ENCODE data around the gene OSBPL1A.

The OSBPL1A gene

DNA sequence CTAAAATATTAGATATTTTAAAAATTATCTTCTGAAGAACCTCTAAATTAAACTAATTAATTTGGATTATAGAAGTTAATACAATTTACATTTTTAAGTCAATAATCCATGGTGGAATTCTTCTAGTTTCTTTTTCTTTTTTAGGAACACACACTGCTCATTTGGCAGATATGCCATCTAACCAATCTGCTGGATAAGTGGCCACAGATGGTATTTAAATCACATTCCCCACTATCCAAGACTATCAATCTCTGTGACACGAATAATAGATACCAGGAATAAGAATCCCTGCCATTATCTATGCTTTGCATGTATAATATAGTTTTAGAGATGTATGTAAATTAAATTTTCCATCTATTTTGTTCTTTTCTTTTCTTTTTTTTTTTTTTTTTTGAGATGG, 200.2 kb downstream of the OSBPL1A start:
- no peak for TF ChIP-seq ZFX (IDR thresholded peaks at IDR 0.05; ENCODE audit: borderline replicate concordance)
- TF ChIP-seq, protein P1, sequence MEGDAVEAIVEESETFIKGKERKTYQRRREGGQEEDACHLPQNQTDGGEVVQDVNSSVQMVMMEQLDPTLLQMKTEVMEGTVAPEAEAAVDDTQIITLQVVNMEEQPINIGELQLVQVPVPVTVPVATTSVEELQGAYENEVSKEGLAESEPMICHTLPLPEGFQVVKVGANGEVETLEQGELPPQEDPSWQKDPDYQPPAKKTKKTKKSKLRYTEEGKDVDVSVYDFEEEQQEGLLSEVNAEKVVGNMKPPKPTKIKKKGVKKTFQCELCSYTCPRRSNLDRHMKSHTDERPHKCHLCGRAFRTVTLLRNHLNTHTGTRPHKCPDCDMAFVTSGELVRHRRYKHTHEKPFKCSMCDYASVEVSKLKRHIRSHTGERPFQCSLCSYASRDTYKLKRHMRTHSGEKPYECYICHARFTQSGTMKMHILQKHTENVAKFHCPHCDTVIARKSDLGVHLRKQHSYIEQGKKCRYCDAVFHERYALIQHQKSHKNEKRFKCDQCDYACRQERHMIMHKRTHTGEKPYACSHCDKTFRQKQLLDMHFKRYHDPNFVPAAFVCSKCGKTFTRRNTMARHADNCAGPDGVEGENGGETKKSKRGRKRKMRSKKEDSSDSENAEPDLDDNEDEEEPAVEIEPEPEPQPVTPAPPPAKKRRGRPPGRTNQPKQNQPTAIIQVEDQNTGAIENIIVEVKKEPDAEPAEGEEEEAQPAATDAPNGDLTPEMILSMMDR (IDR thresholded peaks at IDR 0.05) = no peak

DNA sequence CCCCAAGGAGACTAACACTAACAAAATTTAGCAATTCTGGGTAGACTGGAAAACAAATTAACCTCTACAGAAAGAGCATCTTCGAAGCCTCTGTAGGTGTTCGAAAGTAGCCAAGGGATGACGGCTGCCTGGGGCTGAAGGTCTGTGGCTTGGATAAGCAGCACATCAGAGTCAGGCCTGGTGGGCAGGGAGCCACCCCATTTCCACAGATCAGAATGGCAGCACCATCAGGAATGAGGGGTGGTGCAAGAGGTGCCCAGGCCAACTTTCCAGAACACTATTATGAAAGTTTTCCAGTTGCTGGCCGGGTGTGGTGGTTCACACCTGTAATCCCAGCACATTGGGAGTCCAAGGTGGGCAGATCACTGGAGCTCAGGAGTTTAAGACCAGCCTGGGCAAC, 200.9 kb downstream of the OSBPL1A start:
- H3K27ac ChIP-seq = no peak overlapping the region
- no peak for TF ChIP-seq ZFX (IDR thresholded peaks at IDR 0.05; ENCODE audit: borderline replicate concordance)
- TF ChIP-seq, protein P1 (IDR thresholded peaks at IDR 0.05) = no peak

More for the DNA sequence above, 200.2 kb downstream of the OSBPL1A start:
- no peak overlapping the region for H3K27ac ChIP-seq

DNA sequence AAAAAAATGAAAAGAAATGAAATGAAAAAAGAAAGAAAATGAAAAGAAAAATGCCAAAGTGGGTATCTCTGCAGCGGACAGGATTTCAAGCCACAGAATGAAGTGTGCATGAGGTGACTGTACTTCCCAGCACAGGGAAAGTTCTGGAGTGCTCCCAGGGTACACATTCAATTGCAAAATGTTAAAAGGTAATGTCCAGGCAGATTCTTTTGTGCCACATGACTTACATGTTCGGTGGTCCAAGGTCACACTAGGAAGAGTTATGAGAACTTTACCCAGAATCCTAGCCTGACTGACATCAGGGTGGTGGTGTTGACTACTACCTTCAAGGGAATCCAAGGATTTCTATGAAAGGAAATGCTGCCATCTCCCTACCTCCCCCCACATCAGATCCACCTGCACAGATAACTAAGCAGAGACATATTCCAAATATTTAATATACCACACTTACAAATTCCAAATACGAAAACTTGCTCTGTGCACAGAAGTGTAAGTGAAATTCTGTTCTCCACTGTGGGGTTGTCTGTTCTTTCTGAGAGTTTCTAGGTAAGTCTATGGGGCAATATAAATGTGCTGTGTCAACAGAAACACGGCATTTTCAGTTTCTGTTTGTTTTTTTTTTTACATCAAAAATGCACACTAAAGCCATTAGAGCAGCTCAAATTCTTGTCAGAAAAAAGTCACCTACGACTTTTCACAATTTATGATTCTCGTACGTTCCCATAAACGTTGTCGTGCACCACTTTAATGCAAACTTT, 202.1 kb downstream of the OSBPL1A start:
- H3K27ac ChIP-seq = no peak overlapping the region
- no peak for TF ChIP-seq ZFX (IDR thresholded peaks at IDR 0.05; ENCODE audit: borderline replicate concordance)
- TF ChIP-seq, protein P1 (IDR thresholded peaks at IDR 0.05) = no peak

DNA sequence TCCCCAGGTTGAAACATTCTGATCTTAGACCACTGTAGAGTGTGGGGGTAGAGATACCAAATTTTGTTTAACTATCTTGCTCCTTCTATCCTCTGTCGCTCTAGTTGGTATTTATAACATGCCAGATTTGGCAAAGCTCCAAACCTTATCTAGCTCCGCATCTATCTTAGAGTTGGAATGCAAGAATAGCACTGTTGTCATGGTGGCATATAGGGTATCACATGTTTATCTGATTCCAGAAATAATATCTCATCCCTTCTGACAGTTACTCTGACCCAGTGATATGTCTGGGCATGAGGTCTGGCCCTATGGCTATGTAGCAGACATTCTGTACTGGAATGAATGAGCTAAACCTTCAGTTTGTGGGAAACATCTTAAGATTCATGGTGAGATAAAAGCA, 207.0 kb downstream of the OSBPL1A start:
- no peak overlapping the region for H3K27ac ChIP-seq
- TF ChIP-seq, protein P1 (IDR thresholded peaks at IDR 0.05) = no peak
- no peak for TF ChIP-seq ZFX (IDR thresholded peaks at IDR 0.05; ENCODE audit: borderline replicate concordance)

DNA sequence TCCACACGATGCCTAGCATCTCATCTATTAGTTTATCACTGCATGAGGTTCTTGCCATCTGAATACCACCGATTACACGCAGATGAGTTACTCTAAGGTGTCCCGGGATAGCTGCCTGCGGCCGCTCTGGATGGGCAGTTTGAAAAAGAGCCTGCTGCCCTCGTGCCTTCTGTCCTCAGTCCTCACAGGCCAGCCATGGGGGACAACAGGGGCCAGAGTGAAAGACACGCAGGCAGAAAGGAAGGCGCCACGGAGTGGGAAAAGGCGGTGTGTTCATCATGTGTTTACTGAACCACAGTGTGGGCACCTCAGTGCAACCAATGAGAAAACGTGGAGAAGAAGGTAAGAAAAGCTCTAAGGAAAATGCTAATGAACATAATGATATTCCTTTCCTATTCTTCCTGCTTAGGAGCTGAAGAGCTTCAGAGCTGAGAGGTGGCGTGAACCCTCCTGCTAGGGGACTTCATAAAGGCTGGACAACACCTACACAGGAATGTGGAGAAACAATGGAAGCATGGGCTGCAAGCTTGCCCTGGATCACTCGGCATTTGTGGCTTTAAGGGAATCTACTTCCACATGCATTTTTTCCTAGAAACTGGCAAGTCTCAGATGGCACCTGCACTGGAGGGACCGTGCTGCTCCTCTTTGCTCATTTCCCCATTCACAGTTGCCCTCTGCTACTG, 207.8 kb downstream of the OSBPL1A start:
- no peak for TF ChIP-seq ZFX (IDR thresholded peaks at IDR 0.05; ENCODE audit: borderline replicate concordance)
- H3K27ac ChIP-seq = no peak overlapping the region

DNA sequence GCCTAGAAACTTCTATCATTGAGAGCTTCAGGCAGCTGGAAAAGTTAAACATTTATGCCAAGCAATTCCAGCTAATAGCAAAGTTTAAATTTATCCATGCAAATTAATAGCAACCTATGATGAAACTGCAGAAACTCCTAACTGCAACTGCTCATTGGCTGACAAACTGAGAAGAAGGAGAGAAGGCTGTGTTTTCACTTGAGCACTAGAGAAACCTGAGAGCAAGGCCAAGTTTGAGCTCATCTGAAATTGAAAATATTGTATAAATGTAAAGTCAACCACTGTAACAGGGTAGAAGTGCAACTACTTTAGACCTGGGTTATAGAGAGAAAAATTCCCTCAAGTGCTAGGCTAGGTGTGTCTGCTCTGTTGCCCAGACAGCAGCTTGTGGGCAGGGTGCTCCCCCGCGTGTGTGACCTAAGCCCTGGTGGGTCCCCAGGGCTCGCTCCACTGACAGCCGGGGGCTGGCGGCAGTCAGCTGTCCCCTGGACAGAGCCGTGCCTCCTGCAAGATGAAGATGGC, 208.6 kb downstream of the OSBPL1A start:
- no peak overlapping the region for H3K27ac ChIP-seq

DNA sequence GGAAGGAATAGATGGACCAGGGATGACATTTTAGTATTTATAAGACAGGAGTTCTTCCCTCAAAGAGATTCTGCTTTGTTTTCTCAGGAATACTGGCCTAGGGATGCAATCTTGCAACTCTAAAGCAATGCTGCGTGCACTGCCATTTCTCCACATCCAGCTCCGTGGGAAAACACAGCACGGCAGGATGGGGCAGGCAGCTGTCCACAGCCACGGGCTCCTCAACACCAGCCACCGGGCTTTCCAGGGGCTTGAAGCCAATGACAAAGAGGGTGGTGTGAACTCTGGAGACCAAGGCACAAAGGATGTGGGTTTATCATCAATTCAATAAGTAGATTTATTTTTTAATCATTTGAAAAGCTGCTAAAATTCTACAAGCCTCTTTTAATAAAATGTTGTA, 209.5 kb downstream of the OSBPL1A start:
- H3K27ac ChIP-seq = no peak overlapping the region
- no peak for TF ChIP-seq ZFX (IDR thresholded peaks at IDR 0.05; ENCODE audit: borderline replicate concordance)
- TF ChIP-seq, protein P1 (IDR thresholded peaks at IDR 0.05) = no peak

More for the DNA sequence above, 208.6 kb downstream of the OSBPL1A start:
- TF ChIP-seq, protein P1 (IDR thresholded peaks at IDR 0.05) = no peak
- no peak for TF ChIP-seq ZFX (IDR thresholded peaks at IDR 0.05; ENCODE audit: borderline replicate concordance)

Data from 22Rv1 (cell line).